Measurements from ENCODE around the gene BCO2.
"Not testable (repeated sequence)": the region's sequence is repeated elsewhere in the genome, so short reads cannot be mapped to it uniquely, and the experiment has no call there.

BCO2 gene

GRCh38 chr11:112182867-112183266, 7.6 kb downstream of the BCO2 start:
- no CpG with 5 or more reads among the region's 1 CpG for WGBS (ENCODE audit: extremely low coverage, insufficient coverage, insufficient read length)
- Histone ChIP-seq H3K27me3 (ENCODE audit: insufficient read depth, low read length) (no peaks in the 10 kb centered on the region), H4K8ac (ENCODE audit: low read depth, low read length) (no peak overlapping the region), H3K4me3 (ENCODE audit: low read depth, low read length) (no peak overlapping the region), H3K4me1 (ENCODE audit: control insufficient read depth in 1 of 2, insufficient read depth in 2 of 2, low read length in 2 of 2) (no peaks in the 10 kb centered on the region), H3K27ac (ENCODE audit: low read depth, low read length) (no peak overlapping the region), H4K91ac (ENCODE audit: low read depth, low read length) (no peak overlapping the region), H3K79me2 (ENCODE audit: control insufficient read depth, insufficient read depth, low read length, poor library complexity) (no peaks in the 10 kb centered on the region), H2BK12ac (ENCODE audit: low read length) (no peak overlapping the region), H3K14ac (ENCODE audit: low read length) (no peak overlapping the region), H3K79me1 (ENCODE audit: low read length) (no peaks in the 10 kb centered on the region), H2AFZ (ENCODE audit: insufficient read depth, low read length, poor library complexity) (no peak overlapping the region), H2BK120ac (ENCODE audit: insufficient read depth, low read length, poor library complexity) (no peak overlapping the region), H3K4ac (ENCODE audit: low read depth, low read length) (no peak overlapping the region), H3K9ac (ENCODE audit: low read length) (no peak overlapping the region), H2AK5ac (ENCODE audit: low read length) (no peak overlapping the region), H4K12ac (ENCODE audit: low read depth, low read length) (no peak overlapping the region), H3K36me3 (ENCODE audit: control insufficient read depth in 1 of 2, insufficient read depth in 2 of 2, low read length in 2 of 2) (no peaks in the 10 kb centered on the region), H2BK5ac (ENCODE audit: low read depth, low read length, poor library complexity) (no peak overlapping the region), H3K18ac (ENCODE audit: low read length) (no peak overlapping the region), H3K4me2 (ENCODE audit: low read length) (no peak overlapping the region), H3K9me3 (ENCODE audit: insufficient read depth, low read depth, low read length) (no peaks in the 10 kb centered on the region), H3K23ac (ENCODE audit: low read length) (no peak overlapping the region)
- no peak for DNase-seq

DNA sequence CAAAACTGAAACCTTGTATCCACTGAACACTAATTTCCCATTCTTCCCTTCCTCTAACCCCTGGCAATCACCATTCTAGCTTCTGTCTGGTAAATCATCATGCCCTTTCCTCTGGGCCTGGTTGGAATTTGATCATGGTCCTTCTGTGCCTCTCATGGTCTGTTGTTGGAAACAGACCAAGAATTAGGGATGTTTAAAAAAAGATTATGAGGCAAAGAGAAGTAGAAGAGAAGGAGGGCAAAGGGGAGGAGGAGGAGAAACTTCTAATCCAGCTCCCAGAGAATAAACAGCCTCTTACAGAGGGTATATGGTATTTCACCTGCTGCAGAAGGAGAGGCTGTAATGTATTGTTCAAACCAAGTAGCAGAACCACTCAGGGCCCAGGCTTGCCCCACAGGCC, 10.6 kb downstream of the BCO2 start:
- Histone ChIP-seq H3K4ac (ENCODE audit: low read depth, low read length) (no peak overlapping the region), H3K36me3 (ENCODE audit: control insufficient read depth in 1 of 2, insufficient read depth in 2 of 2, low read length in 2 of 2) (no peaks in the 10 kb centered on the region), H3K9ac (ENCODE audit: low read length) (no peak overlapping the region), H3K18ac (ENCODE audit: low read length) (no peak overlapping the region), H3K4me3 (ENCODE audit: low read depth, low read length) (no peak overlapping the region), H2BK12ac (ENCODE audit: low read length) (no peak overlapping the region), H3K9me3 (ENCODE audit: insufficient read depth, low read depth, low read length) (no peaks in the 10 kb centered on the region), H3K79me2 (ENCODE audit: control insufficient read depth, insufficient read depth, low read length, poor library complexity) (no peaks in the 10 kb centered on the region), H2BK5ac (ENCODE audit: low read depth, low read length, poor library complexity) (no peak overlapping the region), H4K12ac (ENCODE audit: low read depth, low read length) (no peak overlapping the region), H2BK120ac (ENCODE audit: insufficient read depth, low read length, poor library complexity) (no peak overlapping the region), H3K4me1 (ENCODE audit: control insufficient read depth in 1 of 2, insufficient read depth in 2 of 2, low read length in 2 of 2) (no peaks in the 10 kb centered on the region), H3K23ac (ENCODE audit: low read length) (no peak overlapping the region), H4K8ac (ENCODE audit: low read depth, low read length) (no peak overlapping the region), H4K91ac (ENCODE audit: low read depth, low read length) (no peak overlapping the region), H3K27ac (ENCODE audit: low read depth, low read length) (no peak overlapping the region), H3K79me1 (ENCODE audit: low read length) (no peaks in the 10 kb centered on the region), H3K14ac (ENCODE audit: low read length) (no peak overlapping the region), H2AFZ (ENCODE audit: insufficient read depth, low read length, poor library complexity) (no peak overlapping the region), H3K27me3 (ENCODE audit: insufficient read depth, low read length) (no peaks in the 10 kb centered on the region), H2AK5ac (ENCODE audit: low read length) (no peak overlapping the region), H3K4me2 (ENCODE audit: low read length) (no peak overlapping the region)
- no peak for DNase-seq

GRCh38 chr11:112186304-112186703, 11.0 kb downstream of the BCO2 start:
- H3K9ac ChIP-seq (ENCODE audit: low read length), result no peak overlapping the region
- H3K4ac ChIP-seq (ENCODE audit: low read depth, low read length), result no peak overlapping the region
- no peaks in the 10 kb centered on the region for H3K9me3 ChIP-seq (ENCODE audit: insufficient read depth, low read depth, low read length)
- no peaks in the 10 kb centered on the region for H3K79me1 ChIP-seq (ENCODE audit: low read length)
- H3K27me3 ChIP-seq (ENCODE audit: insufficient read depth, low read length), result no peaks in the 10 kb centered on the region
- H3K18ac ChIP-seq (ENCODE audit: low read length), result no peak overlapping the region
- H4K91ac ChIP-seq (ENCODE audit: low read depth, low read length), result no peak overlapping the region
- no peak overlapping the region for H3K23ac ChIP-seq (ENCODE audit: low read length)
- no peak overlapping the region for H3K4me3 ChIP-seq (ENCODE audit: low read depth, low read length)
- no peak overlapping the region for H2AFZ ChIP-seq (ENCODE audit: insufficient read depth, low read length, poor library complexity)
- no peak overlapping the region for H3K27ac ChIP-seq (ENCODE audit: low read depth, low read length)
- H2BK5ac ChIP-seq (ENCODE audit: low read depth, low read length, poor library complexity), result no peak overlapping the region
- H4K8ac ChIP-seq (ENCODE audit: low read depth, low read length), result no peak overlapping the region
- DNase-seq, result no peak
- no peaks in the 10 kb centered on the region for H3K4me1 ChIP-seq (ENCODE audit: control insufficient read depth in 1 of 2, insufficient read depth in 2 of 2, low read length in 2 of 2)
- no peaks in the 10 kb centered on the region for H3K36me3 ChIP-seq (ENCODE audit: control insufficient read depth in 1 of 2, insufficient read depth in 2 of 2, low read length in 2 of 2)
- no peaks in the 10 kb centered on the region for H3K79me2 ChIP-seq (ENCODE audit: control insufficient read depth, insufficient read depth, low read length, poor library complexity)
- H3K4me2 ChIP-seq (ENCODE audit: low read length), result no peak overlapping the region
- no peak overlapping the region for H2AK5ac ChIP-seq (ENCODE audit: low read length)
- no peak overlapping the region for H2BK12ac ChIP-seq (ENCODE audit: low read length)
- H3K14ac ChIP-seq (ENCODE audit: low read length), result no peak overlapping the region
- H2BK120ac ChIP-seq (ENCODE audit: insufficient read depth, low read length, poor library complexity), result no peak overlapping the region
- H4K12ac ChIP-seq (ENCODE audit: low read depth, low read length), result no peak overlapping the region

- not testable (repeated sequence) for H3K4me2 ChIP-seq (ENCODE audit: low read length); H3K79me2 ChIP-seq (ENCODE audit: control insufficient read depth, insufficient read depth, low read length, poor library complexity); H3K23ac ChIP-seq (ENCODE audit: low read length); H2BK120ac ChIP-seq (ENCODE audit: insufficient read depth, low read length, poor library complexity); H3K27me3 ChIP-seq (ENCODE audit: insufficient read depth, low read length); H3K9me3 ChIP-seq (ENCODE audit: insufficient read depth, low read depth, low read length); H3K18ac ChIP-seq (ENCODE audit: low read length); H3K27ac ChIP-seq (ENCODE audit: low read depth, low read length); H2AFZ ChIP-seq (ENCODE audit: insufficient read depth, low read length, poor library complexity); H3K4me1 ChIP-seq (ENCODE audit: control insufficient read depth in 1 of 2, insufficient read depth in 2 of 2, low read length in 2 of 2); H3K36me3 ChIP-seq (ENCODE audit: control insufficient read depth in 1 of 2, insufficient read depth in 2 of 2, low read length in 2 of 2); H3K9ac ChIP-seq (ENCODE audit: low read length); H3K4ac ChIP-seq (ENCODE audit: low read depth, low read length); H4K12ac ChIP-seq (ENCODE audit: low read depth, low read length); H3K4me3 ChIP-seq (ENCODE audit: low read depth, low read length); H3K14ac ChIP-seq (ENCODE audit: low read length); H3K79me1 ChIP-seq (ENCODE audit: low read length); DNase-seq; H2BK12ac ChIP-seq (ENCODE audit: low read length); H2BK5ac ChIP-seq (ENCODE audit: low read depth, low read length, poor library complexity); H2AK5ac ChIP-seq (ENCODE audit: low read length); H4K8ac ChIP-seq (ENCODE audit: low read depth, low read length); H4K91ac ChIP-seq (ENCODE audit: low read depth, low read length)
- no CpG with 5 or more reads among the region's 11 CpGs for WGBS (ENCODE audit: extremely low coverage, insufficient coverage, insufficient read length)
These were observed 19.8 kb downstream of the BCO2 start for GRCh38 chr11:112195113-112195512.

DNA sequence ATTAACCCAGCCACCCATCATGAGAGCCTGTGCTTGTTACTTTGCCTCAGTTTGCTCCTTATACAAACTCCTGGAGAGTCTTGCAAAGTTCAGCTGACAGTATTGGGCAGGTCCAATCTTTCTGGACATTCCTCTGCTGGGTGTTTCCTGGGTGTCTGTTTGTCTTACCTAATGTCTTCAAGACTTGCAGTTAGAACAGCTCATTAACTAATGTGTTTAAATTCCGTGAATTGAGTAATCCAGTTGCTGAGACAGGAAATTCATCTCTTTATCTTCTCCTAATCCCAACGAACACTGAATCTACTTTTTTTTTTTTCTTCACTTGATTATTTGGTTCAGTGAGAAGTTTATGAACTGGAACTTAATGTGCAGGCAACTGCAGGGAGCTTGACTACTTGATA, 20.6 kb downstream of the BCO2 start:
- H3K36me3 ChIP-seq (ENCODE audit: control insufficient read depth in 1 of 2, insufficient read depth in 2 of 2, low read length in 2 of 2), result no peaks in the 10 kb centered on the region
- no peak overlapping the region for H3K4ac ChIP-seq (ENCODE audit: low read depth, low read length)
- no peak overlapping the region for H4K8ac ChIP-seq (ENCODE audit: low read depth, low read length)
- DNase-seq, result no peak
- H3K9me3 ChIP-seq (ENCODE audit: insufficient read depth, low read depth, low read length), result no peaks in the 10 kb centered on the region
- no peak overlapping the region for H4K91ac ChIP-seq (ENCODE audit: low read depth, low read length)
- no peak overlapping the region for H3K4me3 ChIP-seq (ENCODE audit: low read depth, low read length)
- H3K79me1 ChIP-seq (ENCODE audit: low read length), result no peaks in the 10 kb centered on the region
- H3K79me2 ChIP-seq (ENCODE audit: control insufficient read depth, insufficient read depth, low read length, poor library complexity), result no peaks in the 10 kb centered on the region
- no peak overlapping the region for H2BK5ac ChIP-seq (ENCODE audit: low read depth, low read length, poor library complexity)
- no CpG with 5 or more reads among the region's 2 CpGs for WGBS (ENCODE audit: extremely low coverage, insufficient coverage, insufficient read length)
- H3K4me1 ChIP-seq (ENCODE audit: control insufficient read depth in 1 of 2, insufficient read depth in 2 of 2, low read length in 2 of 2), result no peaks in the 10 kb centered on the region
- H4K12ac ChIP-seq (ENCODE audit: low read depth, low read length), result no peak overlapping the region
- H3K18ac ChIP-seq (ENCODE audit: low read length), result no peak overlapping the region
- H3K27ac ChIP-seq (ENCODE audit: low read depth, low read length), result no peak overlapping the region
- H3K27me3 ChIP-seq (ENCODE audit: insufficient read depth, low read length), result no peaks in the 10 kb centered on the region
- no peak overlapping the region for H3K14ac ChIP-seq (ENCODE audit: low read length)
- no peak overlapping the region for H2BK120ac ChIP-seq (ENCODE audit: insufficient read depth, low read length, poor library complexity)
- no peak overlapping the region for H3K23ac ChIP-seq (ENCODE audit: low read length)
- no peak overlapping the region for H3K9ac ChIP-seq (ENCODE audit: low read length)
- no peak overlapping the region for H2AK5ac ChIP-seq (ENCODE audit: low read length)
- H3K4me2 ChIP-seq (ENCODE audit: low read length), result no peak overlapping the region
- no peak overlapping the region for H2AFZ ChIP-seq (ENCODE audit: insufficient read depth, low read length, poor library complexity)
- no peak overlapping the region for H2BK12ac ChIP-seq (ENCODE audit: low read length)
